GM12878 (cell line): Measurements from ENCODE around the gene WSCD2.

Source experiments
- POLR2A ChIP-seq: IDR thresholded peaks from 2 replicates; pipeline ENCODE4 v1.6.1; 2011; ENCODE audit warnings: low read depth, mild to moderate bottlenecking, low read length
- SIN3A ChIP-seq: IDR thresholded peaks from 2 replicates; pipeline ENCODE4 v1.6.1; 2012; ENCODE audit warnings: low read depth, low read length, improper control_type of control experiment
- TF ChIP-seq, protein P1 (sequence below), 3 experiments: IDR thresholded peaks in 2 of 3; conservative IDR thresholded peaks in 1 of 3; 2 replicates each; pipeline ENCODE4 v1.5.1; 2011; ENCODE audit warnings: low read depth in 3 of 3, low read length in 3 of 3, mild to moderate bottlenecking in 3 of 3, control low read depth in 2 of 3, moderate library complexity in 2 of 3, inconsistent platforms in 1 of 3, mixed read lengths in 1 of 3; ENCODE audit not compliant: control insufficient read depth in 2 of 3, insufficient read depth in 1 of 3; ENCODE audit errors: extremely low read depth in 1 of 3
- TF ChIP-seq, protein P2 (sequence below): fragments of 450-650 bp; formaldehyde crosslinking; IDR thresholded peaks from 2 replicates; pipeline ENCODE4 v1.4.0; 2022; ENCODE audit warnings: mild to moderate bottlenecking, moderate library complexity

DNA sequence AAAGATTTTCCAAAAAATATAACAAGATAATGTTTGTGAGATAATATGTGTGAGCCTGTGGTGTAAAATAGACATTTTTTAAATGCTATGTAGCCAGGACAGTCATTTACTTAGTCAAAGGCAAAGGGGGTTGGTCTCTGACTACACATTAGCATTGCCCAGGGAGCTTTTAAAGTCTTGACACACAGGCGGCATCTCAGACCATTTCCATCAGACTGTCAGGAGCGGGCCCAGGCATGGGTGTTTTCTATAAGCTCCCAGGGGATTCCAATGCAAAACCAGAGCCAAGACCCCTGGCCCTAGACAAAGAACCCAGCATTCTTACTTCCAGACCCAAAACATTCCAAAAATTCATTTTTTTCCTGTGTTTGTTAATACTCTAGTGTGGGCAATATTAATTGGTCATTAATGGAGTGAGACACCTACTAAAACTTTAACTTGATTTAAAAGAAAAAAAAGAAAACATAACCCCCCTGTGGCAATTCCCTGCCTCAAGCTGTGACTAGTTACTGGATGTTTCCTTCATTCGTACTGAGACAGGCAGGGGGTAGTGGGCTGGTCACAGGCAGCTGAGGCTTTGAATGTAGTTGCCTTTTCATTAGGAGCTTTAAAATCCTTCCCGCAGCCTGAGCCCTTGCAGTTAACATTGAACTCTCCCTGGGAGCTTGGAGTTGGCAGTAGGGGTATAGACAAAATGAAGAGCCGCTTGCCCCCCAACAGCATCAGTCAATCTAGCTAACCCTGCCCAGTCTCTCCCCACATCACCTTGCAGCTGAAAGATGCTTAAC is 106.3 kb downstream of the WSCD2 start:
- TF ChIP-seq, protein P1, sequence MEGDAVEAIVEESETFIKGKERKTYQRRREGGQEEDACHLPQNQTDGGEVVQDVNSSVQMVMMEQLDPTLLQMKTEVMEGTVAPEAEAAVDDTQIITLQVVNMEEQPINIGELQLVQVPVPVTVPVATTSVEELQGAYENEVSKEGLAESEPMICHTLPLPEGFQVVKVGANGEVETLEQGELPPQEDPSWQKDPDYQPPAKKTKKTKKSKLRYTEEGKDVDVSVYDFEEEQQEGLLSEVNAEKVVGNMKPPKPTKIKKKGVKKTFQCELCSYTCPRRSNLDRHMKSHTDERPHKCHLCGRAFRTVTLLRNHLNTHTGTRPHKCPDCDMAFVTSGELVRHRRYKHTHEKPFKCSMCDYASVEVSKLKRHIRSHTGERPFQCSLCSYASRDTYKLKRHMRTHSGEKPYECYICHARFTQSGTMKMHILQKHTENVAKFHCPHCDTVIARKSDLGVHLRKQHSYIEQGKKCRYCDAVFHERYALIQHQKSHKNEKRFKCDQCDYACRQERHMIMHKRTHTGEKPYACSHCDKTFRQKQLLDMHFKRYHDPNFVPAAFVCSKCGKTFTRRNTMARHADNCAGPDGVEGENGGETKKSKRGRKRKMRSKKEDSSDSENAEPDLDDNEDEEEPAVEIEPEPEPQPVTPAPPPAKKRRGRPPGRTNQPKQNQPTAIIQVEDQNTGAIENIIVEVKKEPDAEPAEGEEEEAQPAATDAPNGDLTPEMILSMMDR (IDR thresholded peaks at IDR 0.05 in 2 of 3, conservative IDR thresholded peaks at IDR 0.05 in 1 of 3; ENCODE audit: control insufficient read depth in 2 of 3, extremely low read depth in 1 of 3, insufficient read depth in 1 of 3, low read depth in 3 of 3, low read length in 3 of 3), result no peak
- TF ChIP-seq SIN3A, result no peak
- TF ChIP-seq POLR2A, result no peak
- TF ChIP-seq, protein P2, sequence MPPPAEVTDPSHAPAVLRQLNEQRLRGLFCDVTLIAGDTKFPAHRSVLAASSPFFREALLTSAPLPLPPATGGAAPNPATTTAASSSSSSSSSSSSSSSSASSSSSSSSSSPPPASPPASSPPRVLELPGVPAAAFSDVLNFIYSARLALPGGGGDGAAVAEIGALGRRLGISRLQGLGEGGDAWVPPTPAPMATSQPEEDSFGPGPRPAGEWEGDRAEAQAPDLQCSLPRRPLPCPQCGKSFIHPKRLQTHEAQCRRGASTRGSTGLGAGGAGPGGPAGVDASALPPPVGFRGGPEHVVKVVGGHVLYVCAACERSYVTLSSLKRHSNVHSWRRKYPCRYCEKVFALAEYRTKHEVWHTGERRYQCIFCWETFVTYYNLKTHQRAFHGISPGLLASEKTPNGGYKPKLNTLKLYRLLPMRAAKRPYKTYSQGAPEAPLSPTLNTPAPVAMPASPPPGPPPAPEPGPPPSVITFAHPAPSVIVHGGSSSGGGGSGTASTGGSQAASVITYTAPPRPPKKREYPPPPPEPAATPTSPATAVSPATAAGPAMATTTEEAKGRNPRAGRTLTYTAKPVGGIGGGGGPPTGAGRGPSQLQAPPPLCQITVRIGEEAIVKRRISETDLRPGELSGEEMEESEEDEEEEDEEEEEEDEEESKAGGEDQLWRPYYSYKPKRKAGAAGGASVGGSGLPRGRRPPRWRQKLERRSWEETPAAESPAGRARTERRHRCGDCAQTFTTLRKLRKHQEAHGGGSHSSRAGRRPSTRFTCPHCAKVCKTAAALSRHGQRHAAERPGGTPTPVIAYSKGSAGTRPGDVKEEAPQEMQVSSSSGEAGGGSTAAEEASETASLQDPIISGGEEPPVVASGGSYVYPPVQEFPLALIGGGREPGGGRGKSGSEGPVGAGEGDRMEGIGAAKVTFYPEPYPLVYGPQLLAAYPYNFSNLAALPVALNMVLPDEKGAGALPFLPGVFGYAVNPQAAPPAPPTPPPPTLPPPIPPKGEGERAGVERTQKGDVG (CRISPR knock-in tag), result no peak
